NCI-H526 (cell line): ENCODE measurements around the gene ERGIC2.
"Not testable (repeated sequence)": the region's sequence is repeated elsewhere in the genome, so short reads cannot be mapped to it uniquely, and the experiment has no call there.

ENCODE experiments used
- DNase-seq, 2 experiments: peaks; one replicate each; lab custom pipeline; 2025; lab: John Stamatoyannopoulos, UW

Gene ERGIC2

GRCh38 chr12:29380536-29381523 is at the start of gene ERGIC2:
Gene ERGIC2 (minus strand): TSS chr12:29381172. CDS start chr12:29371633, 9,539 bp downstream.
- DNase-seq = peak; percentile 99

GRCh38 chr12:29430716-29431044 is 49.7 kb upstream of the ERGIC2 start:
- no peak for DNase-seq

- DNase-seq = no peak
Measured at GRCh38 chr12:29429999-29430715, 49.2 kb upstream of the ERGIC2 start.

GRCh38 chr12:29428633-29429032 is 47.7 kb upstream of the ERGIC2 start:
- DNase-seq = no peak

GRCh38 chr12:29427964-29428363 is 47.0 kb upstream of the ERGIC2 start:
- DNase-seq = no peak

GRCh38 chr12:29426498-29426897 is 45.5 kb upstream of the ERGIC2 start:
- DNase-seq = no peak

GRCh38 chr12:29425722-29426121 is 44.8 kb upstream of the ERGIC2 start:
- no peak for DNase-seq

GRCh38 chr12:29416748-29417147 is 35.8 kb upstream of the ERGIC2 start:
- DNase-seq = no peak

- DNase-seq = no peak
Measured at GRCh38 chr12:29415111-29415510, 34.1 kb upstream of the ERGIC2 start.

GRCh38 chr12:29414368-29414767 is 33.4 kb upstream of the ERGIC2 start:
- DNase-seq = no peak

- DNase-seq = no peak
Measured at GRCh38 chr12:29405561-29405960, 24.6 kb upstream of the ERGIC2 start.

- no peak for DNase-seq
Measured at GRCh38 chr12:29403991-29404390, 23.0 kb upstream of the ERGIC2 start.

- DNase-seq = no peak
Measured at GRCh38 chr12:29402437-29402836, 21.5 kb upstream of the ERGIC2 start.

- DNase-seq = no peak
Measured at GRCh38 chr12:29398495-29398894, 17.5 kb upstream of the ERGIC2 start.

- DNase-seq = no peak
Measured at GRCh38 chr12:29396774-29397173, 15.8 kb upstream of the ERGIC2 start.

GRCh38 chr12:29395356-29395755 is 14.4 kb upstream of the ERGIC2 start:
- DNase-seq = no peak

GRCh38 chr12:29390419-29390818 is 9.4 kb upstream of the ERGIC2 start:
- not testable (repeated sequence) for DNase-seq

GRCh38 chr12:29389295-29389919 is 8.4 kb upstream of the ERGIC2 start:
- DNase-seq = no peak

GRCh38 chr12:29386084-29386680 is 5.2 kb upstream of the ERGIC2 start:
- DNase-seq = not testable (repeated sequence)

GRCh38 chr12:29385194-29385593 is 4.2 kb upstream of the ERGIC2 start:
- not testable (repeated sequence) for DNase-seq

GRCh38 chr12:29382251-29382650 is 1.3 kb upstream of the ERGIC2 start:
- no peak for DNase-seq

- no peak for DNase-seq
Measured at GRCh38 chr12:29376118-29376517, 4.9 kb downstream of the ERGIC2 start.
